Measurements from ENCODE around the gene FBXL16. TPM values are rescaled to one million over a fixed set of nuclear protein-coding genes. Genes with fewer than 3 reads are reported as not detected.

The FBXL16 gene
- total and polyA plus RNA-seq, 2 of the 13 experiments (the other 11 are each of a cell fraction or from before 2014, with no cell fraction given), result 0.22 to 2.0 TPM

GRCh38 chr16:647173-647902 lies 58.3 kb downstream of the FBXL16 start:
- peaks cover 31% of the 10 kb centered on the region for H3K79me2 ChIP-seq (ENCODE audit: insufficient read depth, low read length)
- peak; percentile 52; the same call in 1 of the 2 replicates for TF ChIP-seq POLR2G (IDR thresholded peaks at IDR 0.05; ENCODE audit: low read depth, low read length)
- TF ChIP-seq TCF7L2 (IDR thresholded peaks at IDR 0.05; ENCODE audit: low read depth, low read length), result no peak
- TF ChIP-seq, protein P1, sequence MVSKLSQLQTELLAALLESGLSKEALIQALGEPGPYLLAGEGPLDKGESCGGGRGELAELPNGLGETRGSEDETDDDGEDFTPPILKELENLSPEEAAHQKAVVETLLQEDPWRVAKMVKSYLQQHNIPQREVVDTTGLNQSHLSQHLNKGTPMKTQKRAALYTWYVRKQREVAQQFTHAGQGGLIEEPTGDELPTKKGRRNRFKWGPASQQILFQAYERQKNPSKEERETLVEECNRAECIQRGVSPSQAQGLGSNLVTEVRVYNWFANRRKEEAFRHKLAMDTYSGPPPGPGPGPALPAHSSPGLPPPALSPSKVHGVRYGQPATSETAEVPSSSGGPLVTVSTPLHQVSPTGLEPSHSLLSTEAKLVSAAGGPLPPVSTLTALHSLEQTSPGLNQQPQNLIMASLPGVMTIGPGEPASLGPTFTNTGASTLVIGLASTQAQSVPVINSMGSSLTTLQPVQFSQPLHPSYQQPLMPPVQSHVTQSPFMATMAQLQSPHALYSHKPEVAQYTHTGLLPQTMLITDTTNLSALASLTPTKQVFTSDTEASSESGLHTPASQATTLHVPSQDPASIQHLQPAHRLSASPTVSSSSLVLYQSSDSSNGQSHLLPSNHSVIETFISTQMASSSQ (IDR thresholded peaks at IDR 0.05; ENCODE audit: low read depth), result no peak
- TF ChIP-seq, protein P1 (CRISPR knock-in tag; IDR thresholded peaks at IDR 0.05; ENCODE audit: borderline replicate concordance), result 0 out of 2 replicates have a peak, but pooled peaks have one; percentile 4
- TF ChIP-seq ZNF788 (CRISPR knock-in tag; IDR thresholded peaks at IDR 0.05; ENCODE audit: borderline replicate concordance), result no peak
- no peak for TF ChIP-seq PTBP1 (IDR thresholded peaks at IDR 0.05; ENCODE audit: low read depth, low read length, poor library complexity, severe bottlenecking)
- peak; percentile 80 for TF ChIP-seq RBM22 (optimal IDR thresholded peaks at IDR 0.05; ENCODE audit: low read length)
- no peak for TF ChIP-seq ZEB1 (IDR thresholded peaks at IDR 0.05; ENCODE audit: insufficient replicate concordance, low read depth)
- TF ChIP-seq, protein P2, sequence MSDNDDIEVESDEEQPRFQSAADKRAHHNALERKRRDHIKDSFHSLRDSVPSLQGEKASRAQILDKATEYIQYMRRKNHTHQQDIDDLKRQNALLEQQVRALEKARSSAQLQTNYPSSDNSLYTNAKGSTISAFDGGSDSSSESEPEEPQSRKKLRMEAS (IDR thresholded peaks at IDR 0.05), result 0 out of 2 replicates have a peak, but pooled peaks have one; percentile 6
- peak in 1 of 2 experiments; percentile 65; a peak in 2 of 4 replicates for TF ChIP-seq POLR2A (IDR thresholded peaks at IDR 0.05; ENCODE audit: insufficient read depth in 1 of 2, low read depth in 2 of 2, low read length in 2 of 2)
- TF ChIP-seq RBFOX2 (IDR thresholded peaks at IDR 0.05; ENCODE audit: low read depth, low read length), result peak; percentile 82
- TF ChIP-seq MAFF (IDR thresholded peaks at IDR 0.05; ENCODE audit: low read depth, low read length), result no peak
- no peak for TF ChIP-seq TEAD3 (CRISPR knock-in tag; optimal IDR thresholded peaks at IDR 0.05; ENCODE audit: borderline replicate concordance)
- TF ChIP-seq EZH2 (conservative IDR thresholded peaks at IDR 0.05; ENCODE audit: low read depth, low read length), result no peak
- TF ChIP-seq ZNF761 (CRISPR knock-in tag; conservative IDR thresholded peaks at IDR 0.05), result 0 out of 2 replicates have a peak, but pooled peaks have one; percentile 3
- TF ChIP-seq SRSF1 (optimal IDR thresholded peaks at IDR 0.05; ENCODE audit: low read depth, low read length), result peak; percentile 46
- TF ChIP-seq, protein P3, sequence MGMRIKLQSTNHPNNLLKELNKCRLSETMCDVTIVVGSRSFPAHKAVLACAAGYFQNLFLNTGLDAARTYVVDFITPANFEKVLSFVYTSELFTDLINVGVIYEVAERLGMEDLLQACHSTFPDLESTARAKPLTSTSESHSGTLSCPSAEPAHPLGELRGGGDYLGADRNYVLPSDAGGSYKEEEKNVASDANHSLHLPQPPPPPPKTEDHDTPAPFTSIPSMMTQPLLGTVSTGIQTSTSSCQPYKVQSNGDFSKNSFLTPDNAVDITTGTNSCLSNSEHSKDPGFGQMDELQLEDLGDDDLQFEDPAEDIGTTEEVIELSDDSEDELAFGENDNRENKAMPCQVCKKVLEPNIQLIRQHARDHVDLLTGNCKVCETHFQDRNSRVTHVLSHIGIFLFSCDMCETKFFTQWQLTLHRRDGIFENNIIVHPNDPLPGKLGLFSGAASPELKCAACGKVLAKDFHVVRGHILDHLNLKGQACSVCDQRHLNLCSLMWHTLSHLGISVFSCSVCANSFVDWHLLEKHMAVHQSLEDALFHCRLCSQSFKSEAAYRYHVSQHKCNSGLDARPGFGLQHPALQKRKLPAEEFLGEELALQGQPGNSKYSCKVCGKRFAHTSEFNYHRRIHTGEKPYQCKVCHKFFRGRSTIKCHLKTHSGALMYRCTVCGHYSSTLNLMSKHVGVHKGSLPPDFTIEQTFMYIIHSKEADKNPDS (CRISPR knock-in tag; IDR thresholded peaks at IDR 0.05), result no peak

More at GRCh38 chr16:647173-647902, 58.3 kb downstream of the FBXL16 start:
- FAIRE-seq (no peak), ATAC-seq (no peak), DNase-seq (ENCODE audit: low spot score) (no peak)
- POLR2A ChIA-PET, result interaction anchor here (0.8 to 2.4 kb wide), 7 partner anchors 9 to 42 kb away, joined by 3 to 15 read pairs (median 7); partner anchors contain the start of genes METTL26, RHOT2 and STUB1
- H3K4me2 ChIP-seq (ENCODE audit: low read depth, low read length), result peak overlapping the region; percentile 83
- no peaks in the 10 kb centered on the region for H3K9me3 ChIP-seq (ENCODE audit: low read length)
- H3K36me3 ChIP-seq (replicated peaks in 1 of 2; ENCODE audit: control insufficient read depth in 1 of 2, insufficient read depth in 2 of 2, low read length in 2 of 2), result no peaks in the 10 kb centered on the region
- CTCF ChIA-PET (ENCODE audit: low intra/inter-chr PET ratio, low total read pairs), result no interaction called here
- peak overlapping the region; percentile 93 for H3K27ac ChIP-seq (ENCODE audit: extremely low read length, insufficient read depth, low read length)
- intact Hi-C loops (cut with micrococcal nuclease; ENCODE audit: unreplicated experiment) (loop anchor here (10.0 kb wide), 1 partner anchor 63 kb away; no protein-coding TSS in a partner anchor), in situ Hi-C loops (cut with HindIII; ENCODE audit: extremely low pct_ligation_motif_present, low pct_unique_long_range_greater_than_20kb) (no loop called here)
- H3K9ac ChIP-seq (ENCODE audit: insufficient read depth, low read depth, low read length), result peak overlapping the region; percentile 91; the same call in 1 of the 2 replicates
- H3K4me3 ChIP-seq (replicated peaks in 1 of 3; ENCODE audit: insufficient read depth in 1 of 3, low read depth in 2 of 3, low read length in 3 of 3), result peak overlapping the region in 1 of 3 experiments; percentile 79; a peak in 2 of 6 replicates
- BruUV-seq (replicated peaks), result no TSS peak
- peaks cover 4% of the 10 kb centered on the region; the same call in 1 of the 2 replicates for H4K20me1 ChIP-seq (ENCODE audit: insufficient read depth, low read length)
- H2AFZ ChIP-seq (ENCODE audit: low read length), result no peak overlapping the region
- no peaks in the 10 kb centered on the region for H3K27me3 ChIP-seq (ENCODE audit: control insufficient read depth in 1 of 2, insufficient read depth in 2 of 2, low read length in 2 of 2)
- H3K4me1 ChIP-seq (ENCODE audit: insufficient read depth, low read length), result peaks cover 76% of the 10 kb centered on the region
- 85% methylated on average over 5 of the region's 25 CpGs for WGBS (ENCODE audit: low lambda C conversion rate)
